ENCODE data around the gene RND2. TPM values are rescaled to one million over a fixed set of nuclear protein-coding genes. Genes with fewer than 3 reads are reported as not detected.

RND2 gene
- total RNA-seq, 2 donors from 2014 or later: 36.1 to 55.5 TPM

DNA sequence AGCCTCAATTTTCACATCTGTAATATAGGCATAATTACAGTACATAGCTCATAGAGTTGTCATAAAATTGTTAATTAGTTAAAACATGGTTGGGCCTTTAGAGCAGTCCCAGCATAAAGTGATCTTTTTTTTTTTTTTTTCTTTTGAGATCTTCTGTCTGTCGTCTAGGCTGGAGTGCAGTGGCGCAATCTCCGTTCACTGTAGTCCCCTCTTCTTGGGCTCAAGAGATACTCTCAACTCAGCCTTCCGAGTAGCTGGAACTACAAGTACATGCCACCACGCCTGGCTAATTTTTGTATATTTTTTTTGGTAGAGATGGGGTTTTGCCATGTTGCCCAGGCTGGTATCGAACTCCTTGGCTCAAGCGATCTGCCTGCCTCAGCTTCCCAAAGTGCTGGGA is 31.0 kb downstream of the RND2 start:
- H3K9me3 Mint-ChIP-seq: no peaks in the 10 kb centered on the region
- no peaks in the 10 kb centered on the region for H3K4me1 ChIP-seq (ENCODE audit: control insufficient read depth, insufficient read depth, low read length)
- H3K27me3 ChIP-seq (ENCODE audit: control insufficient read depth, insufficient read depth, low read length, poor library complexity, severe bottlenecking): no peaks in the 10 kb centered on the region
- no peaks in the 10 kb centered on the region for H3K27me3 Mint-ChIP-seq (ENCODE audit: insufficient read depth)
- TF ChIP-seq, protein P1, sequence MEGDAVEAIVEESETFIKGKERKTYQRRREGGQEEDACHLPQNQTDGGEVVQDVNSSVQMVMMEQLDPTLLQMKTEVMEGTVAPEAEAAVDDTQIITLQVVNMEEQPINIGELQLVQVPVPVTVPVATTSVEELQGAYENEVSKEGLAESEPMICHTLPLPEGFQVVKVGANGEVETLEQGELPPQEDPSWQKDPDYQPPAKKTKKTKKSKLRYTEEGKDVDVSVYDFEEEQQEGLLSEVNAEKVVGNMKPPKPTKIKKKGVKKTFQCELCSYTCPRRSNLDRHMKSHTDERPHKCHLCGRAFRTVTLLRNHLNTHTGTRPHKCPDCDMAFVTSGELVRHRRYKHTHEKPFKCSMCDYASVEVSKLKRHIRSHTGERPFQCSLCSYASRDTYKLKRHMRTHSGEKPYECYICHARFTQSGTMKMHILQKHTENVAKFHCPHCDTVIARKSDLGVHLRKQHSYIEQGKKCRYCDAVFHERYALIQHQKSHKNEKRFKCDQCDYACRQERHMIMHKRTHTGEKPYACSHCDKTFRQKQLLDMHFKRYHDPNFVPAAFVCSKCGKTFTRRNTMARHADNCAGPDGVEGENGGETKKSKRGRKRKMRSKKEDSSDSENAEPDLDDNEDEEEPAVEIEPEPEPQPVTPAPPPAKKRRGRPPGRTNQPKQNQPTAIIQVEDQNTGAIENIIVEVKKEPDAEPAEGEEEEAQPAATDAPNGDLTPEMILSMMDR (conservative IDR thresholded peaks at IDR 0.05): no peak
- H3K36me3 Mint-ChIP-seq (ENCODE audit: low read depth): peaks cover 34% of the 10 kb centered on the region
- no peaks in the 10 kb centered on the region for H3K4me1 Mint-ChIP-seq
- no peak overlapping the region for H3K9ac ChIP-seq (ENCODE audit: extremely low read depth, low read length, poor library complexity, severe bottlenecking)
- no peak overlapping the region for H3K27ac ChIP-seq (ENCODE audit: low read depth, low read length)
- H3K9me3 ChIP-seq (ENCODE audit: control insufficient read depth, low read length): no peaks in the 10 kb centered on the region
- H3K36me3 ChIP-seq (ENCODE audit: control insufficient read depth, insufficient read depth, low read length): peaks cover 19% of the 10 kb centered on the region
- WGBS, 2 experiments (ENCODE audit: insufficient coverage in 1 of 2, insufficient read length in 1 of 2): 92 to 94% methylated on average over 2 to 7 of the region's 7 CpGs
- H3K4me3 ChIP-seq (ENCODE audit: low read length): no peak overlapping the region
- no peak for DNase-seq
- no peak overlapping the region for H3K4me3 Mint-ChIP-seq
- H3K27ac Mint-ChIP-seq: no peak overlapping the region

GRCh38 chr17:43062984-43063638 is 38.1 kb downstream of the RND2 start:
- no peaks in the 10 kb centered on the region for H3K9me3 ChIP-seq (ENCODE audit: control insufficient read depth, low read length)
- H3K9ac ChIP-seq (ENCODE audit: extremely low read depth, low read length, poor library complexity, severe bottlenecking): no peak overlapping the region
- H3K27me3 ChIP-seq (ENCODE audit: control insufficient read depth, insufficient read depth, low read length, poor library complexity, severe bottlenecking): no peaks in the 10 kb centered on the region
- 90 to 94% methylated on average over 9 to 10 of the region's 10 CpGs for WGBS, 2 experiments (ENCODE audit: insufficient coverage in 1 of 2, insufficient read length in 1 of 2)
- H3K4me3 ChIP-seq (ENCODE audit: low read length): no peak overlapping the region
- Mint-ChIP-seq H3K4me3 (no peak overlapping the region), H3K36me3 (ENCODE audit: low read depth) (peaks cover 30% of the 10 kb centered on the region), H3K4me1 (peaks cover 23% of the 10 kb centered on the region), H3K9me3 (no peaks in the 10 kb centered on the region), H3K27ac (peak overlapping the region; percentile 45), H3K27me3 (ENCODE audit: insufficient read depth) (no peaks in the 10 kb centered on the region)
- DNase-seq: no peak
- H3K4me1 ChIP-seq (ENCODE audit: control insufficient read depth, insufficient read depth, low read length): peaks cover 18% of the 10 kb centered on the region
- no peak overlapping the region for H3K27ac ChIP-seq (ENCODE audit: low read depth, low read length)
- peaks cover 18% of the 10 kb centered on the region for H3K36me3 ChIP-seq (ENCODE audit: control insufficient read depth, insufficient read depth, low read length)
- TF ChIP-seq, protein P1 (conservative IDR thresholded peaks at IDR 0.05): no peak

GRCh38 chr17:43068570-43069367 is 43.7 kb downstream of the RND2 start:
- Mint-ChIP-seq H3K36me3 (ENCODE audit: low read depth) (peaks cover 31% of the 10 kb centered on the region), H3K27me3 (ENCODE audit: insufficient read depth) (no peaks in the 10 kb centered on the region), H3K4me1 (peaks cover 17% of the 10 kb centered on the region), H3K4me3 (no peak overlapping the region), H3K9me3 (no peaks in the 10 kb centered on the region), H3K27ac (no peak overlapping the region)
- 91 to 100% methylated on average over 4 to 6 of the region's 6 CpGs for WGBS, 2 experiments (ENCODE audit: insufficient coverage in 1 of 2, insufficient read length in 1 of 2)
- no peak for DNase-seq
- no peak overlapping the region for H3K4me3 ChIP-seq (ENCODE audit: low read length)
- H3K4me1 ChIP-seq (ENCODE audit: control insufficient read depth, insufficient read depth, low read length): peaks cover 8% of the 10 kb centered on the region
- H3K9ac ChIP-seq (ENCODE audit: extremely low read depth, low read length, poor library complexity, severe bottlenecking): no peak overlapping the region
- H3K27ac ChIP-seq (ENCODE audit: low read depth, low read length): peak overlapping the region; percentile 30
- no peaks in the 10 kb centered on the region for H3K9me3 ChIP-seq (ENCODE audit: control insufficient read depth, low read length)
- H3K36me3 ChIP-seq (ENCODE audit: control insufficient read depth, insufficient read depth, low read length): peaks cover 35% of the 10 kb centered on the region
- H3K27me3 ChIP-seq (ENCODE audit: control insufficient read depth, insufficient read depth, low read length, poor library complexity, severe bottlenecking): no peaks in the 10 kb centered on the region
- TF ChIP-seq, protein P1 (conservative IDR thresholded peaks at IDR 0.05): no peak

Data from endodermal cell (in vitro differentiated cells).